ENCODE data around the gene SHOX.

DNA sequence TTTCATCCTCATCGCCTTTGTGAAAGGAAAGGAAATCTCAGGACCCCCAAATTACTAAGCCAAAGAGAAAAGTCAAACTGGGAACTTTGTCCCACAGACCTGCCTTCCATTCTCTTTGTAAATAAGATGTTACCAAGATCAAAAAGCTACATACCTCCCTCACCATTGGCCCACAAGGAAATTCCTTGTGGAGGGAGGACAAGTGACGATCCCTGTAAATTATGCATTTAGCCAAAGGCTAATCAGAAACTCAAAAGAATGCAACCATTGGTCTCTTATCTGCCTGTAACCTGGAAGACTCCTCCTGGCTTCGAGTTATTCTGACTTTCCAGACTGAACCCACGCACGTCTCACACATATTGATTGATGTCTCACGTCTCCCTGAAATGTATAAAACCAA is 70.3 kb downstream of the SHOX start:
- TF ChIP-seq, protein P1, sequence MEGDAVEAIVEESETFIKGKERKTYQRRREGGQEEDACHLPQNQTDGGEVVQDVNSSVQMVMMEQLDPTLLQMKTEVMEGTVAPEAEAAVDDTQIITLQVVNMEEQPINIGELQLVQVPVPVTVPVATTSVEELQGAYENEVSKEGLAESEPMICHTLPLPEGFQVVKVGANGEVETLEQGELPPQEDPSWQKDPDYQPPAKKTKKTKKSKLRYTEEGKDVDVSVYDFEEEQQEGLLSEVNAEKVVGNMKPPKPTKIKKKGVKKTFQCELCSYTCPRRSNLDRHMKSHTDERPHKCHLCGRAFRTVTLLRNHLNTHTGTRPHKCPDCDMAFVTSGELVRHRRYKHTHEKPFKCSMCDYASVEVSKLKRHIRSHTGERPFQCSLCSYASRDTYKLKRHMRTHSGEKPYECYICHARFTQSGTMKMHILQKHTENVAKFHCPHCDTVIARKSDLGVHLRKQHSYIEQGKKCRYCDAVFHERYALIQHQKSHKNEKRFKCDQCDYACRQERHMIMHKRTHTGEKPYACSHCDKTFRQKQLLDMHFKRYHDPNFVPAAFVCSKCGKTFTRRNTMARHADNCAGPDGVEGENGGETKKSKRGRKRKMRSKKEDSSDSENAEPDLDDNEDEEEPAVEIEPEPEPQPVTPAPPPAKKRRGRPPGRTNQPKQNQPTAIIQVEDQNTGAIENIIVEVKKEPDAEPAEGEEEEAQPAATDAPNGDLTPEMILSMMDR (IDR thresholded peaks at IDR 0.05), result no peak
- TF ChIP-seq EZH2 (IDR thresholded peaks at IDR 0.05), result no peak
- no peak for TF ChIP-seq EZH2phosphoT487 (IDR thresholded peaks at IDR 0.05)

All from neural progenitor cell (in vitro differentiated cells).